Keratinocyte (primary cell): ENCODE results near the gene ATP6V1A. TPM values are rescaled to one million over a fixed set of nuclear protein-coding genes. Genes with fewer than 3 reads are reported as not detected.
A peak's percentile ranks its signal among the peaks of the same experiment; 100 is the strongest.

Source experiments
- DNase-seq: peaks from one replicate; pipeline ENCODE4 v3.0.0-alpha.2; 2011; ENCODE audit warnings: low read depth, missing footprints, low spot score
- FAIRE-seq: peaks from 2 replicates; lab custom pipeline; 2011; peaks lifted over from hg19 to GRCh38; lab: Jason Lieb, UNC
- H2AFZ ChIP-seq: 2 replicates; pipeline ENCODE4 v1.6.0; 2012; ENCODE audit warnings: low read length, control low read depth, inconsistent platforms; ENCODE audit not compliant: control insufficient read depth
- H3K27ac ChIP-seq: 2 replicates; pipeline ENCODE4 v1.5.1; 2011; ENCODE audit warnings: low read length; ENCODE audit not compliant: control insufficient read depth, insufficient read depth
- H3K27me3 ChIP-seq: 3 replicates; pipeline ENCODE4 v1.6.0; 2011; ENCODE audit warnings: low read length; ENCODE audit not compliant: control insufficient read depth, insufficient read depth; ENCODE audit errors: extremely low read depth
- H3K36me3 ChIP-seq, 2 experiments: 2 replicates in 1 of 2; 3 replicates in 1 of 2; pipeline ENCODE4 v1.5.1; 2011; ENCODE audit warnings: low read length in 2 of 2, mild to moderate bottlenecking in 1 of 2; ENCODE audit not compliant: control insufficient read depth in 2 of 2, insufficient read depth in 2 of 2; ENCODE audit errors: extremely low read depth in 1 of 2
- H3K4me1 ChIP-seq: 3 replicates; pipeline ENCODE4 v1.5.1; 2011; ENCODE audit warnings: low read length; ENCODE audit not compliant: control insufficient read depth, insufficient read depth; ENCODE audit errors: extremely low read depth
- H3K4me2 ChIP-seq: 3 replicates; pipeline ENCODE4 v1.6.0; 2011; ENCODE audit warnings: low read depth, low read length; ENCODE audit not compliant: control insufficient read depth, insufficient read depth; ENCODE audit errors: extremely low read depth
- H3K4me3 ChIP-seq, 3 experiments: fragments of 200-600 bp in 1 of 3; sonication (generic) in 1 of 3; 2 replicates in 2 of 3; 3 replicates in 1 of 3; pipeline ENCODE4 v1.5.1; 2011 to 2016; ENCODE audit warnings: low read length in 3 of 3, mild to moderate bottlenecking in 3 of 3, control low read depth in 2 of 3, inconsistent platforms in 1 of 3, low read depth in 1 of 3, mixed read lengths in 1 of 3, mixed run types in 1 of 3, moderate library complexity in 1 of 3; ENCODE audit not compliant: control insufficient read depth in 2 of 3, insufficient read depth in 2 of 3; ENCODE audit errors: extremely low read depth in 1 of 3
- H3K79me2 ChIP-seq: 2 replicates; pipeline ENCODE4 v1.6.0; 2012; ENCODE audit warnings: low read length; ENCODE audit not compliant: control insufficient read depth, insufficient read depth
- H3K9ac ChIP-seq: 3 replicates; pipeline ENCODE4 v1.6.0; 2011; ENCODE audit warnings: low read length; ENCODE audit not compliant: control insufficient read depth, insufficient read depth; ENCODE audit errors: extremely low read depth
- H3K9me1 ChIP-seq: 3 replicates; pipeline ENCODE4 v1.6.0; 2011; ENCODE audit warnings: low read length; ENCODE audit not compliant: control insufficient read depth, insufficient read depth; ENCODE audit errors: extremely low read depth
- H3K9me3 ChIP-seq: 2 replicates; pipeline ENCODE4 v1.5.1; 2012; ENCODE audit warnings: low read depth, low read length; ENCODE audit not compliant: control insufficient read depth
- H4K20me1 ChIP-seq: 3 replicates; pipeline ENCODE4 v1.6.0; 2011; ENCODE audit warnings: low read length; ENCODE audit not compliant: control insufficient read depth, insufficient read depth; ENCODE audit errors: extremely low read depth
- EZH2 ChIP-seq: IDR thresholded peaks from one replicate; pipeline ENCODE4 v1.6.1; 2012; ENCODE audit warnings: inconsistent platforms, mild to moderate bottlenecking, low read length, moderate library complexity
- dilution Hi-C: fragments of 300-500 bp; cut with MboI; formaldehyde crosslinking; loops from one replicate; pipeline ENCODE4 v1.7.0; 2020; ENCODE audit warnings: low sequenced_read_pairs; ENCODE audit not compliant: extremely low pct_ligation_motif_present
- polyA plus RNA-seq, 5 experiments: library from polyadenylated mRNA; depleted of rRNA in 3 of 5; stranded (reverse) in 3 of 5; stranded (forward) in 1 of 5; unstranded in 1 of 5; fragments of >200 nt; gene quantifications; 1 replicate in 1 of 5; 2 replicates in 3 of 5; 3 replicates in 1 of 5; pipeline versions ENCODE4 v1.2.1 to v1.2.3, GENCODE V29; 2011 to 2012; ENCODE audit warnings: missing spikeins in 2 of 5, low read depth in 1 of 5, low replicate concordance in 1 of 5
- TF ChIP-seq, protein P1 (sequence below), 3 experiments: IDR thresholded peaks in 1 of 3; conservative IDR thresholded peaks in 1 of 3; optimal IDR thresholded peaks in 1 of 3; 2 replicates in 2 of 3; 3 replicates in 1 of 3; pipeline versions ENCODE3 to v1.5.1; 2011; ENCODE audit warnings: low read length in 3 of 3, mild to moderate bottlenecking in 3 of 3, moderate library complexity in 2 of 3, control low read depth in 1 of 3, inconsistent platforms in 1 of 3; ENCODE audit not compliant: insufficient read depth in 2 of 3; ENCODE audit errors: extremely low read depth in 1 of 3

Gene ATP6V1A
- polyA plus RNA-seq, 1 donor (not counting 4 experiments of a cell fraction or from before 2014, with no cell fraction given) = 35.8 TPM

DNA sequence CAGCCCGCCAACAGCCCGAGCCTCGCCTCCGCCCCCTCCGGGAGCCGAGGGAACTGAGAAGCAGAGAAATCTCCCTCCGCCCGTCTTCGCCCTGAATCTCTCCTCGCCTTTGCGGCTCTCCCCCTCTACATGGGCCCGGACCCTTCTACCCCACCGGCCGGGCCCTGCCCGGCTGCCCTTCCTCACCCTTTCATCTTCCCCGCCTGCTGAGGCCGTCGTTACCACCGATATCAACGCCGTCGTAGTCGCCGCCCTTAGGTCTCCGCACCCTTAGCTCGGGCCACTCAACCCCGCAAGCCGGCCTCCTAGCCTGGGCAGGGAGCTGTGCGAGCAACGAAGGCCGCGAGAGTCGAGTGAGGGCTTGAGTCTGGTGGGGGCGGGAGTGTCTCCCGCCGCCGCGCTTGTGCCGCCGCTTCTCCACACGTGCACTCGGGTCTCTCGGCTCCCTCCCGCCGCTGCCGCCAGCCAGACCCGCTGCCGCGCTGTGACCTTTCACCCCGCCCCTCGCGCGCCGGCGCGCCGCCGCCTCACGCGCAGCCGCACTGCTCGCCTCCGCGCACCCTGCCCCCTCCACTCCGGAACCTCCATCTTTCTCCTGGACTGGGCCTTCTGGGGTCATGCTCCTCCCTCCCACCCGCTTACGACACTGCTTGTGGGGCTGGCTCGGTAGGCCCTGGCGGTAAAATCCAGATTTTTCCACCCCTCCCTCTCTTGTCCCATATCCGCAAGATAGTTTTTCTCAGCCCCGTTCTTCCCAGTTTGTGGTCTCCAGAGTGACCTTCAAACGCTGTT lies 883 bp upstream of the ATP6V1A start, which contains the start of gene NAA50:
TSS of gene NAA50 (minus strand) at position 494 of the 792 bp plus-strand sequence. CDS start at position 194, 300 bp downstream.
- peaks cover 14% of the 10 kb centered on the region for H4K20me1 ChIP-seq
- TF ChIP-seq, protein P1, sequence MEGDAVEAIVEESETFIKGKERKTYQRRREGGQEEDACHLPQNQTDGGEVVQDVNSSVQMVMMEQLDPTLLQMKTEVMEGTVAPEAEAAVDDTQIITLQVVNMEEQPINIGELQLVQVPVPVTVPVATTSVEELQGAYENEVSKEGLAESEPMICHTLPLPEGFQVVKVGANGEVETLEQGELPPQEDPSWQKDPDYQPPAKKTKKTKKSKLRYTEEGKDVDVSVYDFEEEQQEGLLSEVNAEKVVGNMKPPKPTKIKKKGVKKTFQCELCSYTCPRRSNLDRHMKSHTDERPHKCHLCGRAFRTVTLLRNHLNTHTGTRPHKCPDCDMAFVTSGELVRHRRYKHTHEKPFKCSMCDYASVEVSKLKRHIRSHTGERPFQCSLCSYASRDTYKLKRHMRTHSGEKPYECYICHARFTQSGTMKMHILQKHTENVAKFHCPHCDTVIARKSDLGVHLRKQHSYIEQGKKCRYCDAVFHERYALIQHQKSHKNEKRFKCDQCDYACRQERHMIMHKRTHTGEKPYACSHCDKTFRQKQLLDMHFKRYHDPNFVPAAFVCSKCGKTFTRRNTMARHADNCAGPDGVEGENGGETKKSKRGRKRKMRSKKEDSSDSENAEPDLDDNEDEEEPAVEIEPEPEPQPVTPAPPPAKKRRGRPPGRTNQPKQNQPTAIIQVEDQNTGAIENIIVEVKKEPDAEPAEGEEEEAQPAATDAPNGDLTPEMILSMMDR (optimal IDR thresholded peaks at IDR 0.05 in 1 of 3, IDR thresholded peaks at IDR 0.05 in 1 of 3, conservative IDR thresholded peaks at IDR 0.05 in 1 of 3; ENCODE audit: extremely low read depth in 1 of 3, insufficient read depth in 2 of 3, low read length in 3 of 3) = peak in 1 of 3 experiments; percentile 71
- TF ChIP-seq EZH2 = no peak
- no peaks in the 10 kb centered on the region for H3K9me1 ChIP-seq
- H3K36me3 ChIP-seq = peaks cover 0 to 4% of the 10 kb centered on the region in 2 experiments
- H2AFZ ChIP-seq = peak within 1 kb of the TSS; percentile 97
- DNase-seq (no peak), FAIRE-seq (no peak)
- peak within 1 kb of the TSS; percentile 86 to 97 (median 89) for H3K4me3 ChIP-seq
- H3K4me2 ChIP-seq = peak within 1 kb of the TSS; percentile 99
- H3K27me3 ChIP-seq = no peaks in the 10 kb centered on the region
- H3K79me2 ChIP-seq = peaks cover 77% of the 10 kb centered on the region
- peak within 1 kb of the TSS; percentile 98 for H3K9ac ChIP-seq
- H3K27ac ChIP-seq = peak within 1 kb of the TSS; percentile 100
- dilution Hi-C loops = no loop called here
- H3K9me3 ChIP-seq = no peaks in the 10 kb centered on the region
- peaks cover 38% of the 10 kb centered on the region for H3K4me1 ChIP-seq

DNA sequence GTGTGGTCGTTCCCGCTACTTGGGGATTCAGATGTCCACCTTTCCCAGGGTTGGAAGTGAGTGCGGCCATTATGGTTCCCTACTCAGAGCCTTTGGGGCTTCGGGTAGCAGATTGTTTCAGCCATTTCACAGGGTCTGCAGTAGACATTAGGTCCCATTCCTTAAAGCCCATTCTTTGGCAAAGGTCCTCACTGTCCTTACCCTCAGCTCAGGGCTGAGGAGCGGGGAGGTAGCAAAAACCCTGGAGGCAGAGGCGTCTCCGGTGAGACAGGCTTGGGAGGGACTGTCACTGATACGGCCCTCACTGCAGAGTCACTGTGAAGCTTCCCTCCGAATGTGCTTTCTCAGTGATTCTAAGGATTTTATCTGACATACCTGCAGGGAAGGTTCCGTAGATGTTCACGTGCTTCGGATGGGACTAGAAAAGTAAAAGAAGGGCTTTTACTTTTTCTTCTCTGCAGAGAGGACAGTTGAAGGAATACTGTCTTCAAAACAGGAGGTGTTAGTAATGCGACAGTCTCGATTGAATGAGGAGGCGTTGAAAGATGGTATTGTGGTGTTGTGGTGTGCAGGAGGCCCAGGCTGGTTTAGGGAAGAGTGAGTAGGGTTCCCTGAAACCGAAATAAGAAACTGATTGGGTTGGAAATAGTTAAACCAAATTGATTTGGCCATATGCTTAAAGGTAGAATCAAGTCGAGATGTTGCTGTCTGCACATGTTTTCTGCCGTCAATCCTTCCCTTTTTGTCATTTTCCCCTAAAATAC lies 630 bp downstream of the ATP6V1A start:
- Histone ChIP-seq H3K36me3 (no peaks in the 10 kb centered on the region), H3K27me3 (no peaks in the 10 kb centered on the region), H3K27ac (peak overlapping the region; percentile 100), H3K9ac (peak overlapping the region; percentile 98), H3K4me3 (peak overlapping the region; percentile 86 to 97 (median 89)), H3K79me2 (peaks cover 62% of the 10 kb centered on the region), H3K9me1 (no peaks in the 10 kb centered on the region), H3K9me3 (no peaks in the 10 kb centered on the region), H3K4me1 (peaks cover 26% of the 10 kb centered on the region), H2AFZ (peak overlapping the region; percentile 97), H4K20me1 (peaks cover 10% of the 10 kb centered on the region), H3K4me2 (peak overlapping the region; percentile 95)
- dilution Hi-C loops = no loop called here
- TF ChIP-seq, protein P1 (optimal IDR thresholded peaks at IDR 0.05 in 1 of 3, IDR thresholded peaks at IDR 0.05 in 1 of 3, conservative IDR thresholded peaks at IDR 0.05 in 1 of 3; ENCODE audit: extremely low read depth in 1 of 3, insufficient read depth in 2 of 3, low read length in 3 of 3) = no peak
- peak; percentile 29 for FAIRE-seq
- DNase-seq = no peak
